Ovary (tissue), 9 donors: Measurements from ENCODE around the gene MECR. TPM values are rescaled to one million over a fixed set of nuclear protein-coding genes. Genes with fewer than 3 reads are reported as not detected.

Experiments used
- DNase-seq, 5 donors: peaks; one replicate each; pipeline ENCODE4 v3.0.0-alpha.2; 2019 to 2020
- H3K27ac ChIP-seq, 2 donors: fragments of 200-600 bp; one replicate each; pipeline versions ENCODE4 v1.5.1 to v1.8.0; 2019 to 2022
- H3K27me3 ChIP-seq: fragments of 200-600 bp; one replicate; pipeline ENCODE4 v1.8.0; 2022
- H3K36me3 ChIP-seq: fragments of 200-600 bp; sonication (generic); one replicate; pipeline ENCODE4 v1.5.1; 2019
- H3K4me1 ChIP-seq: one replicate; pipeline ENCODE4 v1.8.1; 2013; ENCODE audit warnings: mild to moderate bottlenecking, moderate library complexity; ENCODE audit not compliant: insufficient read depth
- H3K4me3 ChIP-seq: fragments of 200-600 bp; sonication (generic); one replicate; pipeline ENCODE4 v1.5.1; 2017
- H3K9me3 ChIP-seq, 2 donors: fragments of 200-600 bp in 1 of 2; sonication (generic) in 1 of 2; one replicate each; pipeline versions ENCODE4 v1.5.1 to v1.8.1; 2013 to 2019; ENCODE audit warnings: mild to moderate bottlenecking in 1 of 2, moderate library complexity in 1 of 2
- EP300 ChIP-seq: sonication (generic); formaldehyde crosslinking; IDR thresholded peaks from one replicate; pipeline ENCODE4 v1.6.1; 2017; ENCODE audit warnings: antibody characterized with exemption
- POLR2A ChIP-seq: fragments of 450-650 bp; IDR thresholded peaks from one replicate; pipeline ENCODE4 v1.6.1; 2017; ENCODE audit warnings: antibody characterized with exemption, mild to moderate bottlenecking, moderate library complexity
- WGBS, 3 donors: extraction: QIAGEN DNeasy Blood & Tissue Kit in 1 of 3; methylation state at CpG; one replicate each; pipeline versions ENCODE4 v1.1.5 to v1.1.7; 2013 to 2017; 5-methylcytosine and 5-hydroxymethylcytosine counted together
- intact Hi-C, 4 donors: fragments of 100-400 bp; cut with DNase I; formaldehyde crosslinking; loops; one replicate each; pipeline versions ENCODE4 v1.11.0 to v1.15.1; 2022 to 2023
- polyA plus RNA-seq, 2 donors: library from polyadenylated mRNA; stranded (reverse); fragments of 200-250 nt in 1 of 2; fragments of 350-450 nt in 1 of 2; fragmentation: Illumina TruSeq in 1 of 2; extraction: RNeasy Lipid Tissue Mini Kit (QIAGEN cat#74804) in 1 of 2; gene quantifications; one replicate each; pipeline ENCODE4 v1.2.3, GENCODE V29; 2013 to 2014
- total RNA-seq, 7 donors: library from RNA; depleted of rRNA in 2 of 7; stranded (reverse); fragments of >200 nt in 2 of 7; fragmentation: NEBNext Ultra II Directional in 3 of 7; extraction: Animal tissue kit (Norgen Biotek cat#: 25700) in 3 of 7; gene quantifications; one replicate each; pipeline versions ENCODE4 v1.1.0 to v1.2.4, GENCODE V29; 2016 to 2023
- TF ChIP-seq, protein P1 (sequence below), 3 donors: fragments of 450-650 bp in 2 of 3; fragments of 200-600 bp in 1 of 3; IDR thresholded peaks; one replicate each; pipeline versions ENCODE4 v1.5.1 to v1.8.0; 2016 to 2022; ENCODE audit warnings: antibody characterized with exemption in 3 of 3, mild to moderate bottlenecking in 1 of 3
- donor health status: DM: no; HTN: no; CAD: no; lungs with moderate emphysema.
- donor health status: DM: no; HTN: no; CAD: no.
- donor health status: Bipolar disorder and iron deficiency.
- donor health status: DM: yes; HTN: yes; CAD: no.
- donor health status: DM: no; HTN: no; CAD: no.
- donor health status: DM: yes; HTN: yes; CAD: no.

The MECR gene
- total and polyA plus RNA-seq, 9 donors = 11.9 to 33.9 (median 20.2) TPM

DNA sequence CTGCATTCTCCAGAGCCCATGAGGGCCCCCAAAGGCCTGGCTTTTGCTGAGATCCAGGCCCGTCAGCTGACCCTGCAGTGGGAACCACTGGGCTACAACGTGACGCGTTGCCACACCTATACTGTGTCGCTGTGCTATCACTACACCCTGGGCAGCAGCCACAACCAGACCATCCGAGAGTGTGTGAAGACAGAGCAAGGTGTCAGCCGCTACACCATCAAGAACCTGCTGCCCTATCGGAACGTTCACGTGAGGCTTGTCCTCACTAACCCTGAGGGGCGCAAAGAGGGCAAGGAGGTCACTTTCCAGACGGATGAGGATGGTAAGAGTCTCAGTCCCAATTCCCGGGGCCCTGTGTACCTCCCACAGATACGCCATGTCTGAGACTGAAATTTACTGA is 44.7 kb upstream of the MECR start:
- Histone ChIP-seq H3K27me3 (no peaks in the 10 kb centered on the region), H3K4me1 (peaks cover 1% of the 10 kb centered on the region), H3K27ac (no peak overlapping the region), H3K9me3 (no peaks in the 10 kb centered on the region), H3K36me3 (no peaks in the 10 kb centered on the region), H3K4me3 (no peak overlapping the region)
- TF ChIP-seq EP300 (no peak), POLR2A (no peak)
- TF ChIP-seq, protein P1, sequence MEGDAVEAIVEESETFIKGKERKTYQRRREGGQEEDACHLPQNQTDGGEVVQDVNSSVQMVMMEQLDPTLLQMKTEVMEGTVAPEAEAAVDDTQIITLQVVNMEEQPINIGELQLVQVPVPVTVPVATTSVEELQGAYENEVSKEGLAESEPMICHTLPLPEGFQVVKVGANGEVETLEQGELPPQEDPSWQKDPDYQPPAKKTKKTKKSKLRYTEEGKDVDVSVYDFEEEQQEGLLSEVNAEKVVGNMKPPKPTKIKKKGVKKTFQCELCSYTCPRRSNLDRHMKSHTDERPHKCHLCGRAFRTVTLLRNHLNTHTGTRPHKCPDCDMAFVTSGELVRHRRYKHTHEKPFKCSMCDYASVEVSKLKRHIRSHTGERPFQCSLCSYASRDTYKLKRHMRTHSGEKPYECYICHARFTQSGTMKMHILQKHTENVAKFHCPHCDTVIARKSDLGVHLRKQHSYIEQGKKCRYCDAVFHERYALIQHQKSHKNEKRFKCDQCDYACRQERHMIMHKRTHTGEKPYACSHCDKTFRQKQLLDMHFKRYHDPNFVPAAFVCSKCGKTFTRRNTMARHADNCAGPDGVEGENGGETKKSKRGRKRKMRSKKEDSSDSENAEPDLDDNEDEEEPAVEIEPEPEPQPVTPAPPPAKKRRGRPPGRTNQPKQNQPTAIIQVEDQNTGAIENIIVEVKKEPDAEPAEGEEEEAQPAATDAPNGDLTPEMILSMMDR (IDR thresholded peaks at IDR 0.05) = no peak
- WGBS, 3 donors = 87 to 92% (median 91%) methylated on average over 14 of the region's 14 CpGs
- intact Hi-C loops = no loop called here
- DNase-seq = no peak

DNA sequence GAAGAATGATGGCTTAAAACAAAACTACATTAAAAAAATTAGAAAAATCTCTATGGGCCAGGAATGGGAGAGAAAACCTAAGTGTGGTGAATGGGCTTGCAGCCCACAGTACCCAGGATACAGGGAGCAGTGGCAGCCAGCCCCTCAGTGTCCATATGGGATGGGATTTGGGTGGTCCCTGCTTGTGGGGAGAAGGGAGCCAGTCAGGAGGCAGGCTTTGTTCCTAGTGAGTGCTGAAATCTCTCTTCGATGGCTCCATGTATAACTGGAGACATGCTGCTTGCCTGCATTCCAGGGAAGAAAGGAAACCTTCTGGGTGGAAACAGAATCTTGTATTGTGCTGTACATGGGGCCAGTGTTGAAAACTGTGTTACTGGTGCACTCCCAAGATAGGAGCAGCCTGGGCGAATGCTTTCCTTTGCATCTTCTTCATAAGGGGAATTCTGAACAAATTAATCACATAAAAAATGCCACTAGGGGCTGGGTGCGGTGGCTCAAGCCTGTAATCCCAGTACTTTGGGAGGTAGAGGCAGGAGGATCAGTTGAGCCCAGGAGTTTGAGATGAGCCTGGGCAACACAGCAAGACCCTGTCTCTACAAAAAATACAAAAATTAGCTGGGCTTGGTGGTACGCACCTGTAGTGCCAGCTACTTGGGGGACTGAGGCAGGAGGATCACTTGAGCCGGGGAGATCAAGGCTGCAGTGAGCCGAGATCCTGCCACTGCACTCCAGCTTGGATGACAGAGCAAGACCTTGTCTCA is 41.6 kb upstream of the MECR start:
- Histone ChIP-seq H3K36me3 (no peaks in the 10 kb centered on the region), H3K27ac (no peak overlapping the region), H3K4me3 (no peak overlapping the region), H3K9me3 (no peaks in the 10 kb centered on the region), H3K27me3 (no peaks in the 10 kb centered on the region), H3K4me1 (peaks cover 3% of the 10 kb centered on the region)
- 76 to 80% (median 79%) methylated on average over 6 of the region's 6 CpGs for WGBS, 3 donors
- TF ChIP-seq, protein P1 (IDR thresholded peaks at IDR 0.05) = no peak
- TF ChIP-seq EP300 = no peak
- no peak for TF ChIP-seq POLR2A
- intact Hi-C loops = no loop called here
- DNase-seq = no peak

DNA sequence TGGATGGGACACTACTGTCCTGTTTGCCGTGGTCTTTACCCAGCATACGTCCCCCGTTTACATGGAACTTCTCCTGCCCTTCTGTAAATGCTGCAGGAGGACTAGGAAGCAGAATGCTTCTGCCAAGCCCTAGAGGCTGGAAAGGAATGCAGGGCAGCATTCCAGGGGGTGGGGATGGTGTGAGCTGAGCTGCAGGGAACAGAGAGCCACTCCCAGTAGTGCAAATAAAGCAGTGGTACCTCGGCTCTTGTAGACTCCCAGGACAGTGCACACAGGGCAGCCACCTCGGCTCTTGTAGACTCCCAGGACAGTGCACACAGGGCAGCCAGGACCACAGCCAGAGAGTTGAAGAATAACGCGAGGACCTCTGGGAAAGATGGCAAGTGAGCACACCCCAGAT is 41.0 kb upstream of the MECR start:
- Histone ChIP-seq H3K4me1 (peaks cover 3% of the 10 kb centered on the region), H3K4me3 (no peak overlapping the region), H3K27me3 (no peaks in the 10 kb centered on the region), H3K27ac (no peak overlapping the region), H3K36me3 (no peaks in the 10 kb centered on the region), H3K9me3 (no peaks in the 10 kb centered on the region)
- TF ChIP-seq EP300 (no peak), POLR2A (no peak)
- TF ChIP-seq, protein P1 (IDR thresholded peaks at IDR 0.05) = no peak
- peak; percentile 55 to 79 (median 60) for DNase-seq
- 4 to 11% (median 5%) methylated on average over 7 of the region's 7 CpGs for WGBS, 3 donors
- intact Hi-C loops = no loop called here

DNA sequence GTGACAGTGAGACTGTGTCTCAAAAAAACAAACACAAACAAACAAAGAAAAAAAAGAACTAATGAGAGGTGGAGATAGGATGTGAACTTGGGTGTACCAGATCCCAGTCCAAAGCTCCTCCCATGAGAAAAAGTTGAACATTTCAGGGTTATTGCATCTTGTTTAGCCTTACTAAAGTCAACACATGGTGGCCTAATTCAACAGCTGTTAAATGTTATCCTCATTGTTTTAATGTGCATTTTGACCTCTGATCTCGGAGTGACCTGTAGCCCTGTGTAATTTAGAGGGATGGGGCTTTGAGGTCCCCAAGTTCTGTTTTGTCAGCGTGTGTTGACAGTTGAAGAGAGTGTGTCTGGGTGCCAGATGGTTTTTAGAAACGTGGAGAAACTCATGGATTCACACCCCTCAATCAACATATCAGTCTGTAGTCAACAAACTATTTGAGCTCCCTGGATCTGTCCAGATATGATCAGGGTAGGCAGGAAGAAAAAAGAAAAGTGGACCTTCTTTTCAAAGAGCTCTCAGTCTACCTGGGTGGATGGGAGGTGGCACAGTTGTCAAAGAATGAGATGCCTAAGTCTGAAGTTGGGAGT is 40.3 kb upstream of the MECR start:
- Histone ChIP-seq H3K27ac (no peak overlapping the region), H3K36me3 (no peaks in the 10 kb centered on the region), H3K4me3 (no peak overlapping the region), H3K9me3 (no peaks in the 10 kb centered on the region), H3K4me1 (peaks cover 3% of the 10 kb centered on the region), H3K27me3 (no peaks in the 10 kb centered on the region)
- 26 to 49% (median 38%) methylated on average over 3 of the region's 3 CpGs for WGBS, 3 donors
- intact Hi-C loops = no loop called here
- TF ChIP-seq POLR2A (no peak), EP300 (no peak)
- TF ChIP-seq, protein P1 (IDR thresholded peaks at IDR 0.05) = no peak
- no peak for DNase-seq
